AG04449 (cell line): ENCODE data around the gene ZNF253.
A peak's percentile ranks its signal among the peaks of the same experiment; 100 is the strongest.
"Not testable (repeated sequence)": the region's sequence is repeated elsewhere in the genome, so short reads cannot be mapped to it uniquely, and the experiment has no call there.

Experiments
- CTCF ChIA-PET: fragments of 350-600 bp; formaldehyde crosslinking; extraction: SDS; loops from one replicate; lab custom pipeline; 2021; ENCODE audit warnings: antibody characterized with exemption; lab: Yijun Ruan, JAX
- POLR2A ChIA-PET: fragments of 400-600, 350-600 bp; formaldehyde crosslinking; extraction: SDS; loops from one replicate; lab custom pipeline; 2020; ENCODE audit warnings: antibody characterized with exemption, inconsistent platforms; lab: Yijun Ruan, JAX
- DNase-seq: peaks from one replicate; pipeline ENCODE4 v3.0.0-alpha.2; 2010; ENCODE audit warnings: low read depth, low spot score
- H3K4me3 ChIP-seq: 2 replicates; pipeline ENCODE4 v1.5.1; 2011; ENCODE audit warnings: low read depth, mild to moderate bottlenecking, control low read depth, low read length
- TF ChIP-seq, protein P1 (sequence below): IDR thresholded peaks from one replicate; pipeline ENCODE4 v1.5.1; 2011; ENCODE audit warnings: mild to moderate bottlenecking, moderate library complexity, low read length, control low read depth, inconsistent platforms; ENCODE audit not compliant: insufficient read depth; ENCODE audit errors: missing control alignments

ZNF253 gene

GRCh38 chr19:19865750-19866610, at the start of gene ZNF253:
Gene ZNF253 (plus strand): TSS chr19:19865882. CDS start chr19:19865997, 115 bp downstream.
- ChIA-PET POLR2A (interaction anchor here (0.7 to 1.3 kb wide), 7 partner anchors 35 to 301 kb away, joined by 3 to 22 read pairs (median 4); partner anchors contain the start of genes ZNF101, ZNF14, ZNF486 and ZNF506), CTCF (interaction anchor here (0.7 kb wide), 1 partner anchor 9 kb away, joined by 3 read pairs; no protein-coding TSS in a partner anchor)
- DNase-seq, result peak; percentile 42
- peak within 1 kb of the TSS; percentile 66 for H3K4me3 ChIP-seq
- TF ChIP-seq, protein P1, sequence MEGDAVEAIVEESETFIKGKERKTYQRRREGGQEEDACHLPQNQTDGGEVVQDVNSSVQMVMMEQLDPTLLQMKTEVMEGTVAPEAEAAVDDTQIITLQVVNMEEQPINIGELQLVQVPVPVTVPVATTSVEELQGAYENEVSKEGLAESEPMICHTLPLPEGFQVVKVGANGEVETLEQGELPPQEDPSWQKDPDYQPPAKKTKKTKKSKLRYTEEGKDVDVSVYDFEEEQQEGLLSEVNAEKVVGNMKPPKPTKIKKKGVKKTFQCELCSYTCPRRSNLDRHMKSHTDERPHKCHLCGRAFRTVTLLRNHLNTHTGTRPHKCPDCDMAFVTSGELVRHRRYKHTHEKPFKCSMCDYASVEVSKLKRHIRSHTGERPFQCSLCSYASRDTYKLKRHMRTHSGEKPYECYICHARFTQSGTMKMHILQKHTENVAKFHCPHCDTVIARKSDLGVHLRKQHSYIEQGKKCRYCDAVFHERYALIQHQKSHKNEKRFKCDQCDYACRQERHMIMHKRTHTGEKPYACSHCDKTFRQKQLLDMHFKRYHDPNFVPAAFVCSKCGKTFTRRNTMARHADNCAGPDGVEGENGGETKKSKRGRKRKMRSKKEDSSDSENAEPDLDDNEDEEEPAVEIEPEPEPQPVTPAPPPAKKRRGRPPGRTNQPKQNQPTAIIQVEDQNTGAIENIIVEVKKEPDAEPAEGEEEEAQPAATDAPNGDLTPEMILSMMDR, result no peak

GRCh38 chr19:19816679-19817078, 49.0 kb upstream of the ZNF253 start:
- no peak for DNase-seq
- CTCF ChIA-PET, result no interaction called here
- H3K4me3 ChIP-seq, result no peak overlapping the region
- POLR2A ChIA-PET, result no interaction called here
- TF ChIP-seq, protein P1, result no peak

DNA sequence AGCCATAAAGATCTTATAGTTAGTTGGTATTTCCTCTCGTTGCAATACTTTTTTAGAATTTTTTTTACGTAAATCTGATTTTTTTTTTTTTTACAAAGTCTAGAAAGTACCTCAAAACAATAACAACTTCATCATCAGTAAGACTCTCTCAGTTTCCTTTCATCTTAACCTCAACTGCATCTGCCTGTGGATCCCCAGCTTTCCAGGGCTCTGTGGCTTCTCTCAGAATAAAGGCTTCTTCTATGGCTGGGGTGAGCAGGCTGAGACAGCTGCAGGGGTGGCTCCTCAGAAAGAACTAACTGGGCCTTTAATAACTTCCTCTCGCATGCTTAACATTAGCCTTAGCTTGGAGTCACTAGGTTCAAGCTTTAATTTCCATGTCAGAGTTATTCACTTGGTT, 48.3 kb upstream of the ZNF253 start:
- no peak overlapping the region for H3K4me3 ChIP-seq
- DNase-seq, result no peak
- ChIA-PET CTCF (no interaction called here), POLR2A (no interaction called here)
- TF ChIP-seq, protein P1, result no peak

GRCh38 chr19:19820774-19821320, 44.8 kb upstream of the ZNF253 start:
- DNase-seq, result no peak
- ChIA-PET CTCF (no interaction called here), POLR2A (interaction anchor here (0.6 to 1.8 kb wide), 8 partner anchors 13 to 88 kb away, joined by 3 to 11 read pairs (median 4); partner anchors contain the start of genes ZNF14, ZNF253 and ZNF93)
- peak overlapping the region; percentile 86 for H3K4me3 ChIP-seq
- TF ChIP-seq, protein P1, result no peak

DNA sequence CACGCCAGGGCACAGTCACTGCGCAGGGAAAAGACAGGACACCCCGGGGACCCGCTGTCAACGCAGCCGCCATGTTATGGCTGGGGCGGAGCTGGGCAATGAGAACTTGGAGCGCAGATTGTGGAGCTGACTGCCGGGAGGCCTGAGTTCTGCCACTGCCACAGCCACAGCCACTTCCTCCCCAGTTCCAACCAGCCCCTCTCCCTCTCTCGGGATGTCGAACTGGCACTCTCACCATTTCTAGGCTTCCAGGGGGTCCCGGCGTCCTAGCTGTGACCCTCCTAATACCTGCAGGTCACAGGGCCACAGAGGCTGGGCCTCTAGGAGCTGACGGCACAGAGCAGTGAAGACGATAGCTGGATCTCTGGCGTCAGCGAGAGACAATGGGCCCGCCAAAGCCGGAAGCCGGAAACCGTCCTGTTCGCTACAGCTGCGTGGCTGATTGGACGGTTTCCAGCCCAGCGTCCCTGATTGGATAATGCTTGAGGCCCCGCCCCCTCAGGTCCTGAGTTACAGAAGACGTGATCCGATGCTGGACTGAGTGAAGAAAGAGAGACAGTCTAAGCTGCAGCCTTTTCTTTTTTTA, 44.2 kb upstream of the ZNF253 start, which contains the start of gene ZNF506:
Gene ZNF506, minus strand, starts transcription at position 385 of the 586 bp plus-strand sequence. Its CDS starts 147 bp downstream, at position 238.
- peak; percentile 67 for DNase-seq
- CTCF ChIA-PET, result no interaction called here
- TF ChIP-seq, protein P1, result no peak
- H3K4me3 ChIP-seq, result peak within 1 kb of the TSS; percentile 86
- POLR2A ChIA-PET, result interaction anchor here (0.6 to 1.8 kb wide), 9 partner anchors 14 to 89 kb away, joined by 3 to 11 read pairs (median 4); partner anchors contain the start of genes ZNF14, ZNF253 and ZNF93

GRCh38 chr19:19821976-19822375, 43.7 kb upstream of the ZNF253 start:
- POLR2A ChIA-PET, result interaction anchor here (0.8 to 1.8 kb wide), 7 partner anchors 43 to 89 kb away, joined by 3 to 11 read pairs (median 4); partner anchors contain the start of genes ZNF14, ZNF253 and ZNF93
- DNase-seq, CTCF ChIA-PET: not testable (repeated sequence)
- peak overlapping the region; percentile 86 for H3K4me3 ChIP-seq
